Common myeloid progenitor, CD34-positive (primary cell): ENCODE results near the gene IMPDH2. TPM values are rescaled to one million over a fixed set of nuclear protein-coding genes. Genes with fewer than 3 reads are reported as not detected.
A peak's percentile ranks its signal among the peaks of the same experiment; 100 is the strongest.

Experiments used
- CTCF ChIA-PET: fragments of 350-600 bp; sonication (Branson Sonifier 250); formaldehyde crosslinking; loops from one replicate; lab custom pipeline; 2021; ENCODE audit warnings: antibody characterized with exemption; lab: Charles Lee
- POLR2A ChIA-PET: fragments of 350-600 bp; sonication (Branson Sonifier 250); formaldehyde crosslinking; loops from one replicate; lab custom pipeline; 2021; ENCODE audit warnings: antibody characterized with exemption; lab: Charles Lee
- DNase-seq, 3 donors: peaks; one replicate each; pipeline versions ENCODE4 v3.0.0 to v3.0.0-alpha.2; 2013
- H3K27ac ChIP-seq, 2 experiments: 1 replicate in 1 of 2; 2 replicates in 1 of 2; pipeline ENCODE4 v1.7.0; 2013; ENCODE audit warnings: inconsistent platforms in 2 of 2, low read length in 2 of 2, mild to moderate bottlenecking in 2 of 2, low read depth in 1 of 2, moderate library complexity in 1 of 2; ENCODE audit not compliant: severe bottlenecking in 2 of 2, insufficient read depth in 1 of 2, poor library complexity in 1 of 2
- H3K27me3 ChIP-seq, 5 experiments: replicated peaks in 2 of 5; 1 replicate in 3 of 5; 2 replicates in 2 of 5; pipeline versions ENCODE4 v1.6.1 to v1.7.0; 2013; ENCODE audit warnings: low read length in 4 of 5, mild to moderate bottlenecking in 2 of 5, moderate library complexity in 2 of 5, inconsistent platforms in 1 of 5; ENCODE audit not compliant: insufficient read depth in 5 of 5, control insufficient read depth in 4 of 5
- H3K36me3 ChIP-seq, 4 experiments: 1 replicate in 2 of 4; 2 replicates in 2 of 4; pipeline versions ENCODE4 v1.6.1 to v1.7.0; 2013; ENCODE audit warnings: low read length in 3 of 4, control low read depth in 1 of 4, mild to moderate bottlenecking in 1 of 4; ENCODE audit not compliant: control insufficient read depth in 4 of 4, insufficient read depth in 4 of 4
- H3K4me1 ChIP-seq, 4 experiments: 1 replicate in 3 of 4; 2 replicates in 1 of 4; pipeline versions ENCODE4 v1.6.1 to v1.7.1; 2013; ENCODE audit warnings: low read length in 3 of 4, mild to moderate bottlenecking in 3 of 4, control low read depth in 1 of 4, inconsistent platforms in 1 of 4, moderate library complexity in 1 of 4; ENCODE audit not compliant: control insufficient read depth in 4 of 4, insufficient read depth in 4 of 4; ENCODE audit errors: control extremely low read depth in 1 of 4
- H3K4me3 ChIP-seq, 7 experiments: 1 replicate in 4 of 7; 2 replicates in 3 of 7; pipeline versions ENCODE4 v1.5.1 to v1.7.0; 2013; ENCODE audit warnings: mild to moderate bottlenecking in 7 of 7, low read length in 6 of 7, moderate library complexity in 6 of 7, inconsistent platforms in 2 of 7, low read depth in 2 of 7, control low read depth in 1 of 7; ENCODE audit not compliant: insufficient read depth in 4 of 7, control insufficient read depth in 1 of 7; ENCODE audit errors: extremely low read depth in 1 of 7
- H3K9me3 ChIP-seq, 5 experiments: 1 replicate in 4 of 5; 2 replicates in 1 of 5; pipeline versions ENCODE4 v1.6.1 to v1.7.1; 2013; ENCODE audit warnings: low read length in 4 of 5, mild to moderate bottlenecking in 2 of 5, inconsistent platforms in 1 of 5, low read depth in 1 of 5, moderate library complexity in 1 of 5; ENCODE audit not compliant: control insufficient read depth in 4 of 5, insufficient read depth in 2 of 5; ENCODE audit errors: control extremely low read depth in 1 of 5
- WGBS: methylation state at CpG from one replicate; pipeline ENCODE4 v1.1.5; 2013; ENCODE audit not compliant: insufficient coverage; 5-methylcytosine and 5-hydroxymethylcytosine counted together
- polyA plus RNA-seq: library from polyadenylated mRNA; unstranded; fragments of 120-200 nt; gene quantifications from one replicate; pipeline ENCODE4 v1.2.1, GENCODE V29; 2013

The IMPDH2 gene
- 421 TPM for polyA plus RNA-seq

DNA sequence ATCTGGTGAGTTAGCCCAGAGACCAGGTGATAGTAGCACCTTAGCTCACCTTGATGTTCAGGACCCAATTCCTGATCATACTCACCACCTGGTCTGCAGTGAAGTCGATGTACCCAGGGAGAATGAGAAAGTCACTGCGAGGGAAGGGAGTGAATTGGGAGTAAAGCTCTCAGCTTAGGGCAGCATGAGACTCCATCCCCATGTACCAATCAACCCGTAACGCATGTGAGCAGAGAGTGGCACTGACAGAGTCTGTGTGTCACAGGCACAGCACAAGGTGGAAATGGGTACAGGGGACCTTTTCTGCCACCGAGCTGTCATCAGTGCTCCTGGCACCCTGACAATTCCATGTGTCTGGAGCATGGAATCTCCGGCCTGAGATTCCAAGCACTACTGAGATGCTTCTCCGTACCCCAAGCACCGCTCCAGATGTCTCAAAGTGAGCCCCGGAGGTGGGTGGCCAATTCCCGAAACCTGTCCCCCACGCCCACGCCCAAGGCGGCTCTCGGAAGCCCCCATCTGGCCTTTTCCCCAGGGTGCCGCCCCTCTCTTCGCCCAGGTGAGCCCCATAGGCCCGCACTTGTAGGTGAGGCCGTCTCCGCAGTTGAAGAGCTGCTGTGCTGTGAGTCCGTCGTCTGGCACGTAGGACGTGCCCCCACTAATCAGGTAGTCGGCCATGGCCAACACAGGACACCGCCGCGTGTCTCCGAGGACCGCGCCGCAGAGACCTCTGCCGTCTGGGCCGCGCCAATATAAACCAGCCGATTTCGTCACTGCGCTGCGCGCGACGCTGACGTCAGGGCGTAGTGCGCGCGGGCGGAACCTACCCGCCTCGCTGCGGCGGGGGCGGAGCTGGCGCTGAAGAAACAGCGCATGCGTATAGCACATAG, at the start of gene IMPDH2:
TSS of gene IMPDH2 (minus strand) at position 726 of the 890 bp plus-strand sequence. CDS start at position 678, 48 bp downstream.
- ChIA-PET CTCF (interaction anchor here (1.1 to 2.2 kb wide), 5 partner anchors 15 to 43 kb away, joined by 3 to 9 read pairs (median 3); partner anchors contain the start of gene WDR6), POLR2A (interaction anchor here (0.5 to 1.7 kb wide), 9 partner anchors 7 to 110 kb away, joined by 3 to 19 read pairs (median 4); partner anchors contain the start of genes ARIH2, P4HTM, QRICH1 and WDR6)
- H3K36me3 ChIP-seq = peaks cover 18 to 83% (median 61%) of the 10 kb centered on the region in 4 experiments

DNA sequence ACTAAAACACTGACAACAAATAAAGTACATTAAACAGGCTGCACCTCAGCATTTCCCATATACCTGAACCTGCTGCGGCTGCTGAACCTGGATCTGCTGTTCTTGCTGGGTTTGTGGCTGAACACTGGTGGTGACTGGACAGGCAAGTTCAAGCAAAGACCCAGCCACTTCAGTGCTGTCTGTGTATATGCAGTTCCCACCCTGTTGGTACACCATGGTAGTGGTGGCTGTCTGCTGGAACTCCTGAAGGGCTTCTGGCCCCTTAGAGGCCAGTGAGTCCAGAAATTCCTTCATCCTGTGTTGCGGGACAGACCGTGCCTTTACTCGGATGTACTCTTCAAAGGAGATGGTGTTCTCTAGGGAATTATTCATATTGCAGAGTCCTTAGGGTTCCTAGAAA, 47.4 kb upstream of the IMPDH2 start:
- no peak for DNase-seq
- peaks cover 22 to 70% (median 48%) of the 10 kb centered on the region in 4 experiments for H3K36me3 ChIP-seq
- CTCF ChIA-PET = interaction anchor here (0.6 to 1.2 kb wide), 2 partner anchors 11 to 50 kb away, joined by 3 to 5 read pairs; no protein-coding TSS in a partner anchor
- no peaks in the 10 kb centered on the region for H3K27me3 ChIP-seq
- H3K9me3 ChIP-seq = no peaks in the 10 kb centered on the region
- 98% methylated on average over 4 of the region's 4 CpGs for WGBS
- H3K4me1 ChIP-seq = no peaks in the 10 kb centered on the region
- H3K27ac ChIP-seq = no peak overlapping the region
- H3K4me3 ChIP-seq = no peak overlapping the region
- POLR2A ChIA-PET = no interaction called here

More for the DNA sequence above, at the start of gene IMPDH2:
- no peaks in the 10 kb centered on the region for H3K9me3 ChIP-seq
- H3K4me3 ChIP-seq = peak within 1 kb of the TSS; percentile 52 to 80 (median 75)
- H3K27ac ChIP-seq = peak within 1 kb of the TSS; percentile 77 to 91
- peaks cover 8 to 49% (median 25%) of the 10 kb centered on the region in 4 experiments for H3K4me1 ChIP-seq
- H3K27me3 ChIP-seq = no peaks in the 10 kb centered on the region
- WGBS = 3% methylated on average over 37 of the region's 55 CpGs
- peak; percentile 94 to 97 (median 95) for DNase-seq

DNA sequence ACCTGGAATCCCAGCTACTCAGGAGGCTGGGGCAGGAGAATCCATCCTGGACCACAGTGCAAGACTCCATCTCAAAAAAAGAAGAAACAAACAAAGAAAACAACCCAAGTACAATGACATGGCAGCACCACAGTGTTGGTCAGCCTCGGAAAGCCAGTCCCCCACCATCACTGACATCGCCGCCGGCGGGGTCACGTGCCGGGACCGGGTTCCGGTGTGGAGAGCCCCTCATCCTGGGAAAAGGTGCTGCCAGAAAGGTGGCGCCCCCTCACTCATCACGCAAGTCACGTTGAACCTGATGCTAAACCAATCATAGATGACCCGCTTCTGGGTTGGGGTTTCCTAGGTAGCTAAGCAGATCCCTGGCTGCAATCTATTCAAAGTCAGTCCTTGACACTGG, 46.9 kb upstream of the IMPDH2 start:
- DNase-seq = no peak
- CTCF ChIA-PET = interaction anchor here (0.9 to 1.2 kb wide), 3 partner anchors 10 to 18 kb away, joined by 3 to 5 read pairs (median 3); no protein-coding TSS in a partner anchor
- Histone ChIP-seq H3K4me3 (no peak overlapping the region), H3K4me1 (no peaks in the 10 kb centered on the region), H3K27ac (no peak overlapping the region), H3K9me3 (no peaks in the 10 kb centered on the region), H3K27me3 (no peaks in the 10 kb centered on the region), H3K36me3 (peaks cover 22 to 75% (median 52%) of the 10 kb centered on the region in 4 experiments)
- POLR2A ChIA-PET = no interaction called here
- 96% methylated on average over 12 of the region's 13 CpGs for WGBS

DNA sequence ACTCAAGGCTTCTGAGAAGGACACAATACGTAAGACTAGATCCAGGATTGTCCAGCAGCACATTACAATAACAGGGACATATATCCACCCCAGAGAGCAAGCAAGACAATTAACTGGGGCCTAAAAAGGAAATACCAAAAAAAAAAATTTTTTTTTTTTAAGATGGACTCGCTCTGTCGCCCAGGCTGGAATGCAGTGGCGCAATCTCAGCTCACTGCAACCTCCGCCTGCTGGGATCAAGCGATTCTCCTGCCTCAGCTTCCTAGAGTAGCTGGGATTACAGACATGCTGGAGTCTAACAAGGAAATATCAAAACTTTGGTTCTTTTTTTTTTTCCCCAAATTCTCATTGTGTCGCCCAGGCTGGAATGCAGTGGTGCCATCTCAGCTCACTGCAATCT, 28.8 kb upstream of the IMPDH2 start:
- Histone ChIP-seq H3K4me3 (no peak overlapping the region), H3K27ac (no peak overlapping the region), H3K36me3 (peaks cover 21 to 64% (median 48%) of the 10 kb centered on the region in 4 experiments), H3K9me3 (no peaks in the 10 kb centered on the region), H3K27me3 (no peaks in the 10 kb centered on the region), H3K4me1 (no peaks in the 10 kb centered on the region)
- CTCF ChIA-PET = no interaction called here
- DNase-seq = no peak
- POLR2A ChIA-PET = no interaction called here
- WGBS = 100% methylated on average over 5 of the region's 7 CpGs

DNA sequence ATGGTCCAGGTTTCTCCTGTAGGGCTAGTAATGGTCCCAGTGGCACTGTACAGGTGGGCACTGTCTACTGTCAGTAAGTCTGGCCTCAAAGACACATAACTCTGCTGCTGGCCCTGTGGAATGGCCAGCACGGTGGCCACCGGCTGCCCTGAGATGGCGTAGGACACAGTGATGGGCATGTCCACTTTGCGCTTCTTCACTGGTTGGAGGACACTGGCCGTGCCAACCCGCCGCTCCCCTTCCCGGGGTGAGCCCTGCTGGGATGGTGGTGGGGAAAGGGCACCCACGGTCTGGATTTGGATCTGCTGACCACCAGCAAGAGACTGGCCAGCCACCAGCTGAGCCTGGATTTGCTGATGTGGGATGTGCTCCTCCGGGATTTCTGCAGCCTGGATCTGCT, 28.1 kb upstream of the IMPDH2 start:
- Histone ChIP-seq H3K36me3 (peaks cover 23 to 64% (median 49%) of the 10 kb centered on the region in 4 experiments), H3K27ac (no peak overlapping the region), H3K4me3 (no peak overlapping the region), H3K27me3 (no peaks in the 10 kb centered on the region), H3K9me3 (no peaks in the 10 kb centered on the region), H3K4me1 (no peaks in the 10 kb centered on the region)
- DNase-seq = no peak
- WGBS = over 99% methylated on average over 10 of the region's 10 CpGs
- ChIA-PET POLR2A (no interaction called here), CTCF (no interaction called here)

DNA sequence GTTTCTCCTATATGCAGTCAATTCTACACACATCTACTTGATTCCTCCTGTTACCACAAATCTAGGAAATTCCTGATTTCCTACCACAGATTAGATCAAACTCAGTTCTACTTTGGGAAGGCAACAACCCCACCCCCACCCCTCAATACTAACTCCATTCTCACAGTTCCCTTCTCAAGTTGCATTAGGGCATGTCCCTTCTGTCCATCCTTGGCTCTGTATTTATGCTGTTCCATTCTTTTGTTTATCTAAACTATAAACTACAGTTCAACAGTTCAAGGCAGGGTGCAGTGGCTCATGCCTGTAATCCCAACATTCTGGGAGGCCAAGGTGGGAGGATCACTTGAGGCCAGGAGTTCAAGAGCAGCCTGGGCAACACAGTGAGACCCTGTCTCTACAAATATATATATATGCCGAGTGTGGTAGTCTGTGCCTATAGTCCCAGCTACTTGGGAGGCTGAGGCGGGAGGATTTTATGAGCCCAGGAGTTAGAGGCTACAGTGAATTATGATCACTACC, 25.2 kb upstream of the IMPDH2 start:
- ChIA-PET CTCF (interaction anchor here (0.6 to 2.7 kb wide), 3 partner anchors 11 to 295 kb away, joined by 3 to 11 read pairs (median 3); no protein-coding TSS in a partner anchor), POLR2A (interaction anchor here (1.6 kb wide), 1 partner anchor 19 kb away, joined by 3 read pairs; no protein-coding TSS in a partner anchor)
- Histone ChIP-seq H3K27ac (no peak overlapping the region), H3K36me3 (peaks cover 27 to 67% (median 49%) of the 10 kb centered on the region in 4 experiments), H3K4me3 (no peak overlapping the region), H3K27me3 (no peaks in the 10 kb centered on the region), H3K4me1 (no peaks in the 10 kb centered on the region), H3K9me3 (no peaks in the 10 kb centered on the region)
- no CpG with 5 or more reads among the region's 2 CpGs for WGBS
- no peak for DNase-seq
